Right atrium auricular region (tissue), 2 donors: ENCODE measurements around the gene CNTNAP2. TPM values are rescaled to one million over a fixed set of nuclear protein-coding genes. Genes with fewer than 3 reads are reported as not detected.

Experiments used
- DNase-seq: peaks from one replicate; pipeline ENCODE4 v3.0.0-alpha.2; 2019; ENCODE audit warnings: low spot score
- H3K27ac ChIP-seq, 2 donors: fragments of 200-600 bp; sonication (generic); 1 replicate in 1 of 2; 2 replicates in 1 of 2; pipeline ENCODE4 v1.5.1; 2016 to 2019
- H3K27me3 ChIP-seq, 2 donors: fragments of 200-600 bp; sonication (generic); one replicate each; pipeline versions ENCODE4 v1.5.1 to v1.6.0; 2017 to 2019
- H3K36me3 ChIP-seq: fragments of 200-600 bp; sonication (generic); one replicate; pipeline ENCODE4 v1.5.1; 2016
- H3K4me1 ChIP-seq, 2 donors: fragments of 200-600 bp; sonication (generic); one replicate each; pipeline versions ENCODE4 v1.5.1 to v1.6.0; 2017 to 2019
- H3K4me3 ChIP-seq, 2 donors: fragments of 200-600 bp; sonication (generic); 1 replicate in 1 of 2; 2 replicates in 1 of 2; pipeline ENCODE4 v1.5.1; 2017 to 2019; ENCODE audit warnings: mild to moderate bottlenecking in 1 of 2, moderate library complexity in 1 of 2
- H3K9me3 ChIP-seq, 2 donors: fragments of 200-600 bp; sonication (generic); one replicate each; pipeline ENCODE4 v1.5.1; 2019
- CTCF ChIP-seq, 2 donors: fragments of 200-600 bp; sonication (generic); IDR thresholded peaks; one replicate each; pipeline ENCODE4 v1.5.1; 2019; ENCODE audit warnings: antibody characterized with exemption in 2 of 2
- total RNA-seq, 2 donors: library from RNA; depleted of rRNA; stranded (reverse); fragments of >200 nt; gene quantifications; one replicate each; pipeline ENCODE4 v1.1.0, GENCODE V29; 2016

Gene CNTNAP2
- total RNA-seq, 2 donors from 2014 or later: 1.1 to 1.7 TPM

GRCh38 chr7:148371280-148371937 is 2254.8 kb downstream of the CNTNAP2 start:
- Histone ChIP-seq H3K4me3 (no peak overlapping the region), H3K9me3 (no peaks in the 10 kb centered on the region), H3K27me3 (no peaks in the 10 kb centered on the region), H3K27ac (no peak overlapping the region), H3K36me3 (no peaks in the 10 kb centered on the region), H3K4me1 (no peaks in the 10 kb centered on the region)
- DNase-seq: no peak
- TF ChIP-seq CTCF (IDR thresholded peaks at IDR 0.05): no peak

- Histone ChIP-seq H3K27ac (no peak overlapping the region), H3K4me1 (no peaks in the 10 kb centered on the region), H3K9me3 (no peaks in the 10 kb centered on the region), H3K36me3 (no peaks in the 10 kb centered on the region), H3K27me3 (no peaks in the 10 kb centered on the region), H3K4me3 (no peak overlapping the region)
- no peak for TF ChIP-seq CTCF (IDR thresholded peaks at IDR 0.05)
- no peak for DNase-seq
These were observed 2258.0 kb downstream of the CNTNAP2 start for GRCh38 chr7:148374396-148375259.

- no peaks in the 10 kb centered on the region for H3K27me3 ChIP-seq
- no peak for TF ChIP-seq CTCF (IDR thresholded peaks at IDR 0.05)
- no peak for DNase-seq
- H3K4me1 ChIP-seq: no peaks in the 10 kb centered on the region
- H3K36me3 ChIP-seq: no peaks in the 10 kb centered on the region
- H3K27ac ChIP-seq: no peak overlapping the region
- no peaks in the 10 kb centered on the region for H3K9me3 ChIP-seq
- H3K4me3 ChIP-seq: no peak overlapping the region
These were observed 2263.1 kb downstream of the CNTNAP2 start for GRCh38 chr7:148379677-148380076.

GRCh38 chr7:148380596-148381419 is 2264.2 kb downstream of the CNTNAP2 start:
- H3K27ac ChIP-seq: no peak overlapping the region
- H3K36me3 ChIP-seq: no peaks in the 10 kb centered on the region
- H3K27me3 ChIP-seq: no peaks in the 10 kb centered on the region
- H3K4me3 ChIP-seq: no peak overlapping the region
- no peak for TF ChIP-seq CTCF (IDR thresholded peaks at IDR 0.05)
- H3K4me1 ChIP-seq: no peaks in the 10 kb centered on the region
- no peaks in the 10 kb centered on the region for H3K9me3 ChIP-seq
- no peak for DNase-seq

- no peak for TF ChIP-seq CTCF (IDR thresholded peaks at IDR 0.05)
- Histone ChIP-seq H3K36me3 (no peaks in the 10 kb centered on the region), H3K4me1 (no peaks in the 10 kb centered on the region), H3K27ac (no peak overlapping the region), H3K9me3 (no peaks in the 10 kb centered on the region), H3K4me3 (no peak overlapping the region), H3K27me3 (no peaks in the 10 kb centered on the region)
- DNase-seq: no peak
These were observed 2266.0 kb downstream of the CNTNAP2 start for GRCh38 chr7:148382596-148382995.
